GM12864 (cell line): ENCODE measurements around the gene DENND1A.

Source experiments
- DNase-seq: peaks from one replicate; pipeline ENCODE4 v3.0.0-alpha.2; 2011; ENCODE audit warnings: low read depth
- H3K4me3 ChIP-seq: 2 replicates; pipeline ENCODE4 v1.5.1; 2011; ENCODE audit warnings: mild to moderate bottlenecking, low read depth, low read length, control low read depth
- TF ChIP-seq, protein P1 (sequence below): IDR thresholded peaks from 2 replicates; pipeline ENCODE4 v1.5.1; 2011; ENCODE audit warnings: low read depth, mild to moderate bottlenecking, moderate library complexity, low read length, control low read depth, inconsistent platforms; ENCODE audit errors: missing control alignments

The DENND1A gene

DNA sequence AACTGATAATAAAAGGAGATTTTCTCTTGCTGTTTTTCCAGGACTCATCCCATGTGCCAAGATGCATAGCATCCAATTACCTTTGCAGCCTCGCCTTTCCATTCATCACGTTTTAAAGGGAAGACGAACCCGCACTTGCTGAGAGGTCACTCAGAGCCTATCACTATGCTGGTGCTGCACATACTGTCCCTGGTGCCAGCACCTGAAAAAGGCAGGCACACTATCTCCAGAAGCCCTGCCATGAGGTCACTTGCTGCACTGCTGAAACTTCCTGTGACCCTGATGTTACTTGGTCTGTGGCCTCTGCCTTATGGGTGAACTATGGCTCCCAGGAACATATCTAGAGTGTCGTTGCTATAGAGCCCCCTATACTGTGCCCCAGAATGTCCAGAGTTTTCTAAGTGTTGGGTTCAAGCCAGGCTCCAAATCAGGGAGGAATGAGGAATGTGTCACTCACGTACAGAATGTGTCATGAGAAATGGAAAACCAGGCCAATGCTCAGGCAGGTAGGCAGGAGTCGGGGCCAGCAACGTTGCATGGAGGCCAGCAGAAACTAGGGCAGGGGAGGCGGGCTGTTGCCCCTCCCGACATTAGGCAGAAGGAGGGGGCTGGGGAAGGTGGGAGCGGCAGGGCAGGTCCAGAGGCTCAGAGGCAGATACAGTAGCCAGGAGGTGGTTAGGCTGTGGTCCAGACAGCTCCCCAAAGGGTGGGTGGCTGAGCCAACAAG is 311.8 kb downstream of the DENND1A start:
- TF ChIP-seq, protein P1, sequence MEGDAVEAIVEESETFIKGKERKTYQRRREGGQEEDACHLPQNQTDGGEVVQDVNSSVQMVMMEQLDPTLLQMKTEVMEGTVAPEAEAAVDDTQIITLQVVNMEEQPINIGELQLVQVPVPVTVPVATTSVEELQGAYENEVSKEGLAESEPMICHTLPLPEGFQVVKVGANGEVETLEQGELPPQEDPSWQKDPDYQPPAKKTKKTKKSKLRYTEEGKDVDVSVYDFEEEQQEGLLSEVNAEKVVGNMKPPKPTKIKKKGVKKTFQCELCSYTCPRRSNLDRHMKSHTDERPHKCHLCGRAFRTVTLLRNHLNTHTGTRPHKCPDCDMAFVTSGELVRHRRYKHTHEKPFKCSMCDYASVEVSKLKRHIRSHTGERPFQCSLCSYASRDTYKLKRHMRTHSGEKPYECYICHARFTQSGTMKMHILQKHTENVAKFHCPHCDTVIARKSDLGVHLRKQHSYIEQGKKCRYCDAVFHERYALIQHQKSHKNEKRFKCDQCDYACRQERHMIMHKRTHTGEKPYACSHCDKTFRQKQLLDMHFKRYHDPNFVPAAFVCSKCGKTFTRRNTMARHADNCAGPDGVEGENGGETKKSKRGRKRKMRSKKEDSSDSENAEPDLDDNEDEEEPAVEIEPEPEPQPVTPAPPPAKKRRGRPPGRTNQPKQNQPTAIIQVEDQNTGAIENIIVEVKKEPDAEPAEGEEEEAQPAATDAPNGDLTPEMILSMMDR: no peak
- H3K4me3 ChIP-seq: no peak overlapping the region
- DNase-seq: no peak

DNA sequence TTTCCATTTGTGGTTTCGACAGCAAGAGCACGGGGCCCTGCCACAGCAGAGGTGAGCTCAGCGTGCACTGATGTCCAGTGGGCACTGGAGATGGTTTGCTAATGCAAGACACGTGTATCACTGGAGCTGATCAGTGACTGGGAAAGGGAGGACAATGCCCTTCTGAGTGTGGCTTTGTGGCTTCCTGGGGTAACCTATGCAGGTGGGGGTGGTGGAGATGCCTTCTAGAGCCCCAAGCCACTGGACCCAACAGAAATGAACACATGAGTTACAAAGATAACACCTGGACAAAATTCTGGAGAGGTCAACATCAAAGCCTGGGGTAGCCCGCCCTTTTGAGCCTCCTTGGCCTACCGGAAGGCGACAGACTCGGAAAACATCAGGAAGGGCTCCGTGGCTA is 312.6 kb downstream of the DENND1A start:
- TF ChIP-seq, protein P1: no peak
- no peak for DNase-seq

DNA sequence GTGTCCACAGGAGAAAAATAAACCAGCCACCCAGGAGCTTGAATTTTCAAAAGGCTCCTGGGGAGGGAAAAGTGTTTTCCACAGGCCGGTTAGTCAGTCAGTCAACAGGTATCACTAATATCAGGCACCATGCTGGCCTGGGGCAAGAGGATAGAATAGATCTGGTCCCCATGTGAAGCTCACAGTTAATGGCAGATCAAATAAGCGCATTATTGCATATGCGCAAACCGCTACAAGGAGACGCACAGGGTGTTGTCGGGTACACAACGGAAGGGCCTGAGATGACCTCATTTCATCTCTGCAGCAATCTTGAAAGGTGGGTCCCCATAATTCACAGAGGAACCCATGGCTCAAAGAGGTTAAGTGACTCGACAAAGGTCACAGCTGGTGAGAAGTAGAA is 313.2 kb downstream of the DENND1A start:
- no peak overlapping the region for H3K4me3 ChIP-seq
- TF ChIP-seq, protein P1: no peak
- DNase-seq: no peak

More for the DNA sequence above, 312.6 kb downstream of the DENND1A start:
- no peak overlapping the region for H3K4me3 ChIP-seq

DNA sequence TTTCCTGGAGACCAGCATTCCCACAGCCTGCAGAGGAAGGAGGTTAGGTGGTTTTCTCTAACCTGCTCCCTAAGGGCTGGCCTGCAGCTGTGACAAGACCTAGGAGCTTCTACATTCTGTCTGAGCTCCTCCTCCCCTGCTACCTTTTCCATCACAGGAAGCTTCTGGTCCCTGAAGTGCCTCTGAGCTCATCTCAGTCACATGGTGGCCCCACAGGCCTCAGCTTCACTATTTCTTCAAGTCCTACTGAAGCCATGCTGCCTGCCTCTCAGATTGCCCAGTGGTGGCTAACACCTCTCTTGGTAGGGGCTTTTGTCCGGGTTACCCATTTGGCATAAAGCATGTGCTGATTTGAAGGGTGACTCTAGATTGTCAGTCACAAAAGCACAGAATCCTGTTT is 314.5 kb downstream of the DENND1A start:
- TF ChIP-seq, protein P1: no peak
- H3K4me3 ChIP-seq: no peak overlapping the region
- DNase-seq: no peak

DNA sequence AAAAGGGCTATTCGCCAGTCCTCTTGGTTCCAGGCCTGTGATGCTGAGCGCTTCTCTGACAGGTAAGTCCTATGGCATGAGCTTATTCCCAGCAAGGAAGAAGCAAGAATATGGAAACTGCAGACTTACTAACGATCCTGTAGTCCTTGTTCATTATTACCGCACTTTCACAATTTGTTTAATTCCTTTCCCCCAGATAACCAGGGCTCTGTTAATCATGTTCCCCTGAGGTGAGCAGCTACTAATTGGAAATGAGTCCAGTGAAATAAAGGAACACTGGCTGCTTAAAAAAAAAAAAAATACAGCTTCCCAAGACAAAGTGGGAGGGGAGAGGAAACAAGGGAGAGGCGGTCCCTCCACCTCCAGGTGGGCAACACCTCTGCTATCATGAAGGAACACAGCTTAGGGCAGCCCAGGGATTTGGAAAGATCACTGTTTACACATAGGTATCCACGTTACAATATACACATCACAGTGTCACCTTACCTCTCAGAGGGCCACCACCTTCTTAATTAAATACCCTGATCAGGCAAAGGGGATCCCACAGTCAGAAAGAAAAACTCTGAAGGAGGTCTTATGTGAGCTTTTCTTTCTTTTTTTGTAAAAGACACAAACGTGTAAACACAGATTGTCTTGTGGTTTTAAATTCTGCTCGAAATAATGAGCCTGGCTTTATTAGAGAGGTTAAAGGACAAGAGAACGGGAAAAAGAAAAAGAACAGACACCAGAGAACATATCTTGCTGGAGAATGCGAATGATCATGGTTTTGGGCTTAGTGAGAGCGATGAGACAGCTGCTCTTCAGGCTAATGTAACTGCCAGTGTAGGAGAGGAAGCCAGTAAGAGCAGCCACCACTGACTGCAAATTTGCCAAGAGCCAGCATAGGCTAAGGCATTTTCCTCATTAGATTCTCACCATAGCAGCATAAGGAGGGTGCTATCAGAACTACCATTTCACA is 315.3 kb downstream of the DENND1A start:
- no peak overlapping the region for H3K4me3 ChIP-seq
- no peak for DNase-seq
- TF ChIP-seq, protein P1: no peak

DNA sequence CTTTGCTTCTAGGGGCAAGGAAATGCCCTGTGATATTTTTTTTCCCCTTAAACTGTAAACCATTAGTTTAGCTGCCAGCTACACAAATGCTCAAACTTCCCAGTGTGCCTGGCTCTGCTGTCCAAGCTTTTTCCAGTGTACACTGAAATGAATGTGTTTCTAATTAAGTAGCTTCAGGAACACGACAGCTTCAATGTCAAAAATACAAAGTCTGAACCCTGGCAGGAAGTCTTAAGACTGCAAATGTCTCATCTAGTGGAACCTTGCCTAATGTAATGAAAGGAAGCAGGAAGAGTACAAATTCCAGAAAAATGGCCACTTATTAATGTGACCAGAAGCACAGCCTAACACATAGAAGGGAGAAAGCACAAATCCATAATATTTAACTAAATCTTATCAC is 318.7 kb downstream of the DENND1A start:
- no peak overlapping the region for H3K4me3 ChIP-seq
- no peak for DNase-seq
- TF ChIP-seq, protein P1: no peak
